GM10847 (cell line): ENCODE measurements around the gene DLG1.

Experiments
- POLR2A ChIP-seq: IDR thresholded peaks from 2 replicates; pipeline ENCODE4 v1.6.1; 2011; ENCODE audit not compliant: insufficient read length; ENCODE audit errors: extremely low read depth

Gene DLG1

GRCh38 chr3:197216914-197217313 lies 81.5 kb downstream of the DLG1 start:
- no peak for TF ChIP-seq POLR2A

- no peak for TF ChIP-seq POLR2A
Measured at GRCh38 chr3:197216169-197216860, 82.1 kb downstream of the DLG1 start.

- TF ChIP-seq POLR2A, result no peak
Measured at GRCh38 chr3:197212290-197212689, 86.1 kb downstream of the DLG1 start.

- no peak for TF ChIP-seq POLR2A
Measured at GRCh38 chr3:197209366-197210260, 88.8 kb downstream of the DLG1 start.

- no peak for TF ChIP-seq POLR2A
Measured at GRCh38 chr3:197206913-197207312, 91.5 kb downstream of the DLG1 start.

GRCh38 chr3:197205675-197206074 lies 92.7 kb downstream of the DLG1 start:
- no peak for TF ChIP-seq POLR2A

- TF ChIP-seq POLR2A, result no peak
Measured at GRCh38 chr3:197205265-197205664, 93.1 kb downstream of the DLG1 start.

- TF ChIP-seq POLR2A, result no peak
Measured at GRCh38 chr3:197204736-197205135, 93.7 kb downstream of the DLG1 start.

- TF ChIP-seq POLR2A, result no peak
Measured at GRCh38 chr3:197203714-197204146, 94.7 kb downstream of the DLG1 start.

- TF ChIP-seq POLR2A, result no peak
Measured at GRCh38 chr3:197202694-197203093, 95.7 kb downstream of the DLG1 start.

GRCh38 chr3:197201791-197202452 lies 96.5 kb downstream of the DLG1 start:
- no peak for TF ChIP-seq POLR2A

- no peak for TF ChIP-seq POLR2A
Measured at GRCh38 chr3:197197334-197197733, 101.1 kb downstream of the DLG1 start.

GRCh38 chr3:197196192-197196591 lies 102.2 kb downstream of the DLG1 start:
- TF ChIP-seq POLR2A, result no peak

GRCh38 chr3:197195326-197195725 lies 103.1 kb downstream of the DLG1 start:
- no peak for TF ChIP-seq POLR2A

- no peak for TF ChIP-seq POLR2A
Measured at GRCh38 chr3:197191897-197192296, 106.5 kb downstream of the DLG1 start.

- TF ChIP-seq POLR2A, result no peak
Measured at GRCh38 chr3:197189623-197190022, 108.8 kb downstream of the DLG1 start.
